IMR-90 (cell line): Measurements from ENCODE around the gene TBCD. TPM values are rescaled to one million over a fixed set of nuclear protein-coding genes. Genes with fewer than 3 reads are reported as not detected.

Source experiments
- ATAC-seq: fragments of 200-7000 bp; cut with Tn5 transposase; 2 replicates; pipeline ENCODE4 v1.9.1; 2020; ENCODE audit warnings: low read depth, mild to moderate bottlenecking, moderate library complexity
- BruUV-seq: library from RNA; stranded (reverse); fragments of 400-500 nt; replicated peaks from 2 replicates; lab custom pipeline; 2021; lab: Mats Ljungman, UMichigan
- CTCF ChIA-PET: fragments of 300-600 bp; formaldehyde crosslinking; extraction: SDS; loops from one replicate; lab custom pipeline; 2021; ENCODE audit warnings: antibody characterized with exemption; lab: Yijun Ruan, JAX
- POLR2A ChIA-PET: fragments of 300-600 bp; sonication (Branson Sonifier 250); formaldehyde crosslinking; loops from one replicate; lab custom pipeline; 2022; ENCODE audit warnings: antibody characterized with exemption; ENCODE audit not compliant: unreplicated experiment; lab: Charles Lee
- DNase-seq: peaks from one replicate; pipeline ENCODE4 v3.0.0; 2013
- H2AFZ ChIP-seq: replicated peaks from 2 replicates; pipeline ENCODE3; 2013; ENCODE audit warnings: low read length, mild to moderate bottlenecking; ENCODE audit not compliant: poor library complexity
- H2AK5ac ChIP-seq: 2 replicates; pipeline ENCODE4 v1.6.1; 2013; ENCODE audit warnings: low read depth, low read length, inconsistent platforms
- H2AK9ac ChIP-seq: replicated peaks from 2 replicates; pipeline ENCODE3; 2013; ENCODE audit warnings: mild to moderate bottlenecking, low read depth, low read length, moderate library complexity; ENCODE audit not compliant: poor library complexity
- H2BK120ac ChIP-seq: 2 replicates; pipeline ENCODE4 v1.6.1; 2013; ENCODE audit warnings: low read depth, low read length, inconsistent platforms
- H2BK15ac ChIP-seq: 3 replicates; pipeline ENCODE4 v1.6.1; 2013; ENCODE audit warnings: low read depth, low read length, inconsistent platforms
- H2BK20ac ChIP-seq: 2 replicates; pipeline ENCODE4 v1.6.1; 2013; ENCODE audit warnings: low read depth, mild to moderate bottlenecking, inconsistent platforms, low read length, moderate library complexity
- H2BK5ac ChIP-seq: 2 replicates; pipeline ENCODE4 v1.6.1; 2013; ENCODE audit warnings: mild to moderate bottlenecking, low read depth, low read length, inconsistent platforms; ENCODE audit not compliant: poor library complexity, severe bottlenecking
- H3K14ac ChIP-seq: replicated peaks from 2 replicates; pipeline ENCODE4 v1.6.1; 2013; ENCODE audit warnings: low read depth, low read length, inconsistent platforms
- H3K18ac ChIP-seq: 2 replicates; pipeline ENCODE4 v1.6.1; 2013; ENCODE audit warnings: low read depth, low read length, control low read depth
- H3K23ac ChIP-seq: 2 replicates; pipeline ENCODE4 v1.6.1; 2013; ENCODE audit warnings: low read depth, low read length, inconsistent platforms
- H3K27ac ChIP-seq: 2 replicates; pipeline ENCODE4 v1.5.1; 2013; ENCODE audit warnings: mild to moderate bottlenecking, control low read depth, low read length; ENCODE audit not compliant: insufficient read depth
- H3K27me3 ChIP-seq: 2 replicates; pipeline ENCODE4 v1.6.1; 2013; ENCODE audit warnings: low read length; ENCODE audit not compliant: control insufficient read depth, insufficient read depth
- H3K36me3 ChIP-seq: 2 replicates; pipeline ENCODE4 v1.6.1; 2013; ENCODE audit warnings: low read length, mixed read lengths; ENCODE audit not compliant: control insufficient read depth, insufficient read depth
- H3K4ac ChIP-seq: 2 replicates; pipeline ENCODE4 v1.6.1; 2013; ENCODE audit warnings: low read depth, low read length, inconsistent platforms
- H3K4me1 ChIP-seq: 2 replicates; pipeline ENCODE4 v1.6.1; 2013; ENCODE audit warnings: low read length, mixed read lengths; ENCODE audit not compliant: control insufficient read depth, insufficient read depth
- H3K4me2 ChIP-seq: 2 replicates; pipeline ENCODE4 v1.6.1; 2013; ENCODE audit warnings: low read depth, mild to moderate bottlenecking, control low read depth, low read length, moderate library complexity
- H3K4me3 ChIP-seq: 2 replicates; pipeline ENCODE4 v1.5.1; 2013; ENCODE audit warnings: low read depth, mild to moderate bottlenecking, control low read depth, low read length, moderate library complexity; ENCODE audit not compliant: insufficient read depth
- H3K56ac ChIP-seq: 2 replicates; pipeline ENCODE4 v1.6.1; 2013; ENCODE audit warnings: low read length, inconsistent platforms; ENCODE audit not compliant: insufficient read depth; ENCODE audit errors: extremely low read depth
- H3K79me1 ChIP-seq, 2 experiments: 2 replicates each; pipeline ENCODE4 v1.6.1; 2013; ENCODE audit warnings: low read length in 2 of 2, inconsistent platforms in 1 of 2, low read depth in 1 of 2
- H3K9ac ChIP-seq: 2 replicates; pipeline ENCODE4 v1.6.1; 2013; ENCODE audit warnings: low read depth, low read length, control low read depth
- H3K9me1 ChIP-seq: 2 replicates; pipeline ENCODE4 v1.6.1; 2013; ENCODE audit warnings: low read length, inconsistent platforms; ENCODE audit not compliant: insufficient read depth
- H3K9me3 ChIP-seq: 2 replicates; pipeline ENCODE4 v1.6.1; 2013; ENCODE audit warnings: low read length; ENCODE audit not compliant: control insufficient read depth, insufficient read depth
- H4K20me1 ChIP-seq: 2 replicates; pipeline ENCODE4 v1.6.1; 2013; ENCODE audit warnings: low read length, inconsistent platforms; ENCODE audit not compliant: insufficient read depth
- H4K5ac ChIP-seq: 2 replicates; pipeline ENCODE4 v1.6.1; 2013; ENCODE audit warnings: mild to moderate bottlenecking, low read depth, low read length, control low read depth
- H4K8ac ChIP-seq, 2 experiments: 2 replicates each; pipeline ENCODE4 v1.6.1; 2013; ENCODE audit warnings: low read depth in 2 of 2, low read length in 2 of 2, control low read depth in 1 of 2, inconsistent platforms in 1 of 2
- H4K91ac ChIP-seq: 2 replicates; pipeline ENCODE4 v1.6.1; 2013; ENCODE audit warnings: low read depth, low read length, inconsistent platforms; ENCODE audit not compliant: insufficient read depth
- CEBPB ChIP-seq: IDR thresholded peaks from 2 replicates; pipeline ENCODE4 v1.6.1; 2012; ENCODE audit warnings: low read depth, low read length, improper control_type of control experiment
- RAD21 ChIP-seq: IDR thresholded peaks from 2 replicates; pipeline ENCODE4 v1.6.1; 2012; ENCODE audit warnings: low read length, improper control_type of control experiment
- WGBS, 2 experiments: methylation state at CpG; one replicate each; pipeline versions ENCODE4 v1.1.5 to v1.1.7; 2013; ENCODE audit warnings: missing lambda C conversion rate in 2 of 2; ENCODE audit not compliant: insufficient read length in 1 of 2; ENCODE audit errors: extremely low coverage in 2 of 2; 5-methylcytosine and 5-hydroxymethylcytosine counted together
- dilution Hi-C: fragments of 300-500 bp; cut with HindIII; formaldehyde crosslinking; loops from one replicate; pipeline ENCODE4 v1.14.3; 2018; ENCODE audit warnings: low sequenced_read_pairs; ENCODE audit not compliant: unreplicated experiment
- in situ Hi-C: fragments of 300-500 bp; cut with MboI; formaldehyde crosslinking; loops from 3 replicates; pipeline ENCODE4 v1.14.3; 2019; ENCODE audit warnings: low sequenced_read_pairs, inconsistent platforms, mixed read lengths
- intact Hi-C: fragments of 100-400 bp; cut with micrococcal nuclease; formaldehyde crosslinking; loops from 2 replicates; pipeline ENCODE4 v1.10.0; 2022
- polyA plus RNA-seq, 3 experiments: library from polyadenylated mRNA; depleted of rRNA; stranded (reverse); fragments of >200 nt; gene quantifications; 2 replicates each; pipeline ENCODE4 v1.2.3, GENCODE V29; 2012; ENCODE audit warnings: low replicate concordance in 1 of 3
- total RNA-seq: library from RNA; depleted of rRNA; stranded (reverse); fragments of >200 nt; gene quantifications from 2 replicates; pipeline ENCODE4 v1.2.3, GENCODE V29; 2012

TBCD gene
- total and polyA plus RNA-seq, 2 of the 4 experiments (the other 2 are of a cell fraction), result 21.9 to 54.5 TPM

DNA sequence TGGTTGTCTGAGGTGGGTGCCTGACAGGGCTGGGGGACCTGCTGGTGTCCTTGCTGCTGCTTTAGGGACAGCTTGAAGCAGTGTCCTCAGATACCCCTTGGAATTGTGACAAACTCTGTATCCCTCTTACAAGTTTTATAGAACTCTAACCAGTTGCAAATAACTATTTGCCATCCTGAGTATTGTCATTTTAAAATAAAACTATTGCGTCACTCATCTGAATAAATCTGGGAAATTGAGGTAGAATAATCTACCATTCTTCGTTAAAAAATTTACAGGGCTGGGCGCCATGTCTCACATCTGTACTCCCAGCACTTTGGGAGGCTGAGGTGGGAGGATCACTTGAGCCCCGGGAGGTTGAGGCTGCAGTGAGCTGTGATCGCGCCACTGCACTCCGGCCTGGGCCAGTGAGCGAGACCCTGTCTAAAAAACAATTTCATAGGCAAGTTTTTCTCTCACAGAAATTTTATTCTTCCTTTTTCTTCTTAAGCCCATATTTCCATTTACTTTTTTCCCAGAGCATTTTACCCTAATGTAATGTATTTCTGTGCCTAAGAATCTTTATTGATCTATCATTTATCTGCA, 73.8 kb downstream of the TBCD start:
- no peak overlapping the region for H3K27ac ChIP-seq
- H3K4me1 ChIP-seq, result no peaks in the 10 kb centered on the region; the same call in 1 of the 2 replicates
- no peak overlapping the region for H2BK5ac ChIP-seq
- no TSS peak for BruUV-seq
- no peak overlapping the region for H2AK5ac ChIP-seq
- no peak overlapping the region for H2BK120ac ChIP-seq
- H2BK20ac ChIP-seq, result no peak overlapping the region
- H3K56ac ChIP-seq, result no peak overlapping the region
- no peak overlapping the region for H2AFZ ChIP-seq
- no peak overlapping the region for H3K4me3 ChIP-seq
- no peak for ATAC-seq
- peaks cover 16 to 48% of the 10 kb centered on the region in 2 experiments; a peak in 3 of 4 replicates for H3K79me1 ChIP-seq
- in situ Hi-C loops (no loop called here), dilution Hi-C loops (no loop called here), intact Hi-C loops (no loop called here)
- no peaks in the 10 kb centered on the region for H3K27me3 ChIP-seq
- peaks cover 18% of the 10 kb centered on the region for H3K36me3 ChIP-seq
- H4K91ac ChIP-seq, result no peak overlapping the region
- POLR2A ChIA-PET, result no interaction called here
- peaks cover 10% of the 10 kb centered on the region for H4K20me1 ChIP-seq
- peaks cover 2% of the 10 kb centered on the region for H3K9me3 ChIP-seq
- 100% methylated on average over 1 of the region's 8 CpGs; no CpG with 5 or more reads in 1 of the 2 experiments for WGBS, 2 experiments
- no peak overlapping the region for H2AK9ac ChIP-seq
- H4K5ac ChIP-seq, result no peak overlapping the region
- no peak overlapping the region for H3K4ac ChIP-seq
- peaks cover 21% of the 10 kb centered on the region for H3K9me1 ChIP-seq
- no peak for DNase-seq
- H3K18ac ChIP-seq, result no peak overlapping the region
- H4K8ac ChIP-seq, result no peak overlapping the region
- H3K23ac ChIP-seq, result no peak overlapping the region
- CTCF ChIA-PET, result interaction anchor here (1.8 kb wide), 1 partner anchor 10 kb away, joined by 5 read pairs; no protein-coding TSS in a partner anchor
- H3K14ac ChIP-seq, result no peak overlapping the region
- no peak overlapping the region for H2BK15ac ChIP-seq
- TF ChIP-seq RAD21 (no peak), CEBPB (peak; percentile 72)
- no peak overlapping the region for H3K9ac ChIP-seq
- no peak overlapping the region for H3K4me2 ChIP-seq
